Measurements from ENCODE around the gene POLH. TPM values are rescaled to one million over a fixed set of nuclear protein-coding genes. Genes with fewer than 3 reads are reported as not detected.
"Not testable (repeated sequence)": the region's sequence is repeated elsewhere in the genome, so short reads cannot be mapped to it uniquely, and the experiment has no call there.

POLH gene
- total and polyA plus RNA-seq, 10 of the 15 experiments (the other 5 are each of a cell fraction or from before 2014, with no cell fraction given): 5.5 to 33.6 (median 18.6) TPM

- no peaks in the 10 kb centered on the region for H4K20me1 ChIP-seq (ENCODE audit: control insufficient read depth, insufficient read depth)
- TF ChIP-seq MEF2B (IDR thresholded peaks at IDR 0.05; ENCODE audit: partially characterized antibody, poor library complexity, severe bottlenecking) (no peak), EZH2 (IDR thresholded peaks at IDR 0.05; ENCODE audit: borderline replicate concordance, control insufficient read depth, low read depth, low read length) (no peak), NRF1 (conservative IDR thresholded peaks at IDR 0.05; ENCODE audit: low read depth, low read length) (no peak), TAF1 (IDR thresholded peaks at IDR 0.05; ENCODE audit: borderline replicate concordance, low read depth, low read length) (no peak)
- in situ Hi-C loops (cut with MboI): no loop called here
- no TSS peak for BruUV-seq (replicated peaks)
- no peaks in the 10 kb centered on the region for H3K9me3 ChIP-seq (replicated peaks; ENCODE audit: control insufficient read depth, insufficient read depth, low read length)
- no peak for ATAC-seq
- no peak overlapping the region for H2AFZ ChIP-seq (ENCODE audit: control insufficient read depth, low read depth, low read length)
- POLR2A ChIA-PET: interaction anchor here (1.1 to 1.4 kb wide), 2 partner anchors 11 to 40 kb away, joined by 3 to 4 read pairs; no protein-coding TSS in a partner anchor
- no peak overlapping the region for H3K4me2 ChIP-seq (ENCODE audit: control insufficient read depth, insufficient read depth)
- FAIRE-seq: no peak
- CTCF ChIA-PET: interaction anchor here (0.5 to 2.2 kb wide), 3 partner anchors 12 to 39 kb away, joined by 3 to 9 read pairs (median 3); no protein-coding TSS in a partner anchor
- SMC1A ChIA-PET (ENCODE audit: uncharacterized antibody, unreplicated experiment): no interaction called here
- 100% methylated on average over 1 of the region's 2 CpGs for WGBS (ENCODE audit: insufficient coverage, insufficient replicate concordance, low lambda C conversion rate, missing lambda C conversion rate)
- H3K27ac ChIP-seq (ENCODE audit: control insufficient read depth, insufficient read depth): no peak overlapping the region
- intact Hi-C loops (cut with micrococcal nuclease; ENCODE audit: unreplicated experiment): no loop called here
- no peaks in the 10 kb centered on the region for H3K36me3 ChIP-seq (ENCODE audit: control insufficient read depth in 2 of 2, insufficient read depth in 2 of 2, low read length in 1 of 2)
- no peak overlapping the region for H3K9ac ChIP-seq (ENCODE audit: control insufficient read depth, insufficient read depth, low read length)
- no peak overlapping the region for H3K4me3 ChIP-seq
- no peaks in the 10 kb centered on the region for H3K79me2 ChIP-seq (ENCODE audit: control insufficient read depth, insufficient read depth, low read length)
- no peaks in the 10 kb centered on the region for H3K27me3 ChIP-seq (replicated peaks in 1 of 2; ENCODE audit: control insufficient read depth in 2 of 2, insufficient read depth in 2 of 2, low read length in 1 of 2)
- RAD21 ChIA-PET (ENCODE audit: unreplicated experiment): no interaction called here
- no peak for DNase-seq (ENCODE audit: low read depth, low spot score)
- H3K4me1 ChIP-seq (ENCODE audit: control insufficient read depth, insufficient read depth, low read length): no peaks in the 10 kb centered on the region
These were observed 72.3 kb downstream of the POLH start for GRCh38 chr6:43648248-43648647.

GRCh38 chr6:43652822-43653221 lies 76.8 kb downstream of the POLH start:
- H4K20me1 ChIP-seq (ENCODE audit: control insufficient read depth, insufficient read depth); H3K27me3 ChIP-seq (replicated peaks in 1 of 2; ENCODE audit: control insufficient read depth in 2 of 2, insufficient read depth in 2 of 2, low read length in 1 of 2); RAD21 ChIA-PET (ENCODE audit: unreplicated experiment); H3K4me3 ChIP-seq; H3K4me2 ChIP-seq (ENCODE audit: control insufficient read depth, insufficient read depth); DNase-seq (ENCODE audit: low read depth, low spot score); H3K27ac ChIP-seq (ENCODE audit: control insufficient read depth, insufficient read depth); intact Hi-C loops (cut with micrococcal nuclease; ENCODE audit: unreplicated experiment); H2AFZ ChIP-seq (ENCODE audit: control insufficient read depth, low read depth, low read length); H3K9me3 ChIP-seq (replicated peaks; ENCODE audit: control insufficient read depth, insufficient read depth, low read length); ATAC-seq; H3K36me3 ChIP-seq (ENCODE audit: control insufficient read depth in 2 of 2, insufficient read depth in 2 of 2, low read length in 1 of 2); H3K79me2 ChIP-seq (ENCODE audit: control insufficient read depth, insufficient read depth, low read length); H3K4me1 ChIP-seq (ENCODE audit: control insufficient read depth, insufficient read depth, low read length); FAIRE-seq; BruUV-seq (replicated peaks); in situ Hi-C loops (cut with MboI); H3K9ac ChIP-seq (ENCODE audit: control insufficient read depth, insufficient read depth, low read length): not testable (repeated sequence)
- ChIA-PET CTCF (interaction anchor here (0.6 to 1.5 kb wide), 3 partner anchors 9 to 44 kb away, joined by 3 to 4 read pairs (median 3); no protein-coding TSS in a partner anchor), POLR2A (interaction anchor here (1.3 kb wide), 1 partner anchor 25 kb away, joined by 3 read pairs; no protein-coding TSS in a partner anchor), SMC1A (ENCODE audit: uncharacterized antibody, unreplicated experiment) (interaction anchor here (2.0 kb wide), 1 partner anchor 14 kb away, joined by 5 read pairs; no protein-coding TSS in a partner anchor)
- 77% methylated on average over 2 of the region's 2 CpGs for WGBS (ENCODE audit: insufficient coverage, insufficient replicate concordance, low lambda C conversion rate, missing lambda C conversion rate)
